IPS-20b (cell line): Measurements from ENCODE around the gene SEMG2.

Source experiments
- H3K27ac ChIP-seq: one replicate; pipeline ENCODE4 v1.5.1; 2013; ENCODE audit warnings: low read length
- H3K27me3 ChIP-seq: 2 replicates; pipeline ENCODE4 v1.6.1; 2013; ENCODE audit warnings: mild to moderate bottlenecking, low read length, inconsistent platforms; ENCODE audit not compliant: insufficient read depth
- H3K36me3 ChIP-seq: 2 replicates; pipeline ENCODE4 v1.6.1; 2013; ENCODE audit warnings: low read depth, mild to moderate bottlenecking, inconsistent platforms, low read length, moderate library complexity; ENCODE audit not compliant: insufficient read depth
- H3K4me1 ChIP-seq: 2 replicates; pipeline ENCODE4 v1.6.1; 2013; ENCODE audit warnings: mild to moderate bottlenecking, control low read depth, inconsistent platforms, low read length, moderate library complexity; ENCODE audit not compliant: insufficient read depth
- H3K4me3 ChIP-seq: 2 replicates; pipeline ENCODE4 v1.5.1; 2013; ENCODE audit warnings: mild to moderate bottlenecking, low read length, inconsistent platforms
- H3K9ac ChIP-seq: 2 replicates; pipeline ENCODE4 v1.6.1; 2013; ENCODE audit warnings: low read depth, mild to moderate bottlenecking, inconsistent platforms, low read length, moderate library complexity
- H3K9me3 ChIP-seq: 2 replicates; pipeline ENCODE4 v1.6.1; 2013; ENCODE audit warnings: mild to moderate bottlenecking, low read depth, low read length, inconsistent platforms; ENCODE audit not compliant: insufficient read depth

The SEMG2 gene

GRCh38 chr20:45258664-45259063, 37.5 kb downstream of the SEMG2 start:
- Histone ChIP-seq H3K9me3 (no peaks in the 10 kb centered on the region), H3K9ac (no peak overlapping the region), H3K4me1 (peaks cover 6% of the 10 kb centered on the region; the same call in 1 of the 2 replicates), H3K27ac (no peak overlapping the region), H3K27me3 (no peaks in the 10 kb centered on the region), H3K36me3 (no peaks in the 10 kb centered on the region), H3K4me3 (no peak overlapping the region)

GRCh38 chr20:45263556-45264266, 42.5 kb downstream of the SEMG2 start:
- H3K4me3 ChIP-seq = no peak overlapping the region
- H3K9ac ChIP-seq = no peak overlapping the region
- peaks cover 3% of the 10 kb centered on the region; the same call in 1 of the 2 replicates for H3K4me1 ChIP-seq
- H3K27ac ChIP-seq = no peak overlapping the region
- no peaks in the 10 kb centered on the region for H3K9me3 ChIP-seq
- no peaks in the 10 kb centered on the region for H3K36me3 ChIP-seq
- no peaks in the 10 kb centered on the region for H3K27me3 ChIP-seq

- Histone ChIP-seq H3K36me3 (no peaks in the 10 kb centered on the region), H3K4me1 (0 out of 2 replicates have a peak, but pooled peaks cover 5% of the 10 kb centered on the region), H3K27ac (no peak overlapping the region), H3K27me3 (no peaks in the 10 kb centered on the region), H3K9ac (no peak overlapping the region), H3K4me3 (no peak overlapping the region), H3K9me3 (no peaks in the 10 kb centered on the region)
Observed at GRCh38 chr20:45266977-45267376, 45.8 kb downstream of the SEMG2 start.

GRCh38 chr20:45268531-45268930, 47.4 kb downstream of the SEMG2 start:
- Histone ChIP-seq H3K27ac (no peak overlapping the region), H3K9ac (no peak overlapping the region), H3K27me3 (no peaks in the 10 kb centered on the region), H3K4me1 (peaks cover 7% of the 10 kb centered on the region; the same call in 1 of the 2 replicates), H3K4me3 (no peak overlapping the region), H3K36me3 (no peaks in the 10 kb centered on the region), H3K9me3 (no peaks in the 10 kb centered on the region)

- Histone ChIP-seq H3K9ac (no peak overlapping the region), H3K9me3 (no peaks in the 10 kb centered on the region), H3K4me3 (no peak overlapping the region), H3K36me3 (no peaks in the 10 kb centered on the region), H3K4me1 (peaks cover 7% of the 10 kb centered on the region; the same call in 1 of the 2 replicates), H3K27me3 (no peaks in the 10 kb centered on the region), H3K27ac (no peak overlapping the region)
Observed at GRCh38 chr20:45269056-45269455, 47.9 kb downstream of the SEMG2 start.

- Histone ChIP-seq H3K27ac (no peak overlapping the region), H3K27me3 (no peaks in the 10 kb centered on the region), H3K4me3 (no peak overlapping the region), H3K9me3 (no peaks in the 10 kb centered on the region), H3K36me3 (no peaks in the 10 kb centered on the region), H3K4me1 (peaks cover 7% of the 10 kb centered on the region; the same call in 1 of the 2 replicates), H3K9ac (no peak overlapping the region)
Observed at GRCh38 chr20:45269754-45270270, 48.6 kb downstream of the SEMG2 start.
